Measurements from ENCODE around the gene ADD1. TPM values are rescaled to one million over a fixed set of nuclear protein-coding genes. Genes with fewer than 3 reads are reported as not detected.
A peak's percentile ranks its signal among the peaks of the same experiment; 100 is the strongest.

Gene ADD1
- total and polyA plus RNA-seq, 11 donors, result 179 to 275 (median 215) TPM

- H3K36me3 ChIP-seq, result peaks cover 0 to 49% (median 40%) of the 10 kb centered on the region in 9 donors
- intact Hi-C loops (cut with DNase I), result loop anchor here in 8 of 10 donors (5.0 to 10.0 kb wide), 6 partner anchors 88 to 176 kb away; partner anchors contain the start of genes ADD1 (in 4 of the 8) and TNIP2 (in 1 of the 8)
- peak overlapping the region in 11 of 12 donors; percentile 26 to 96 (median 88) for H3K27ac ChIP-seq
- H3K4me3 ChIP-seq, result peak overlapping the region in 9 of 12 donors; percentile 76 to 100 (median 90)
- H3K4me1 ChIP-seq, result peaks cover 2 to 63% (median 42%) of the 10 kb centered on the region in 12 donors
- no peaks in the 10 kb centered on the region for H3K9me3 ChIP-seq
- WGBS, 4 donors, result 73 to 82% (median 78%) methylated on average over 15 of the region's 15 CpGs
- TF ChIP-seq POLR2A (IDR thresholded peaks at IDR 0.05) (no peak), CTCF (IDR thresholded peaks at IDR 0.05) (no peak)
- no peaks in the 10 kb centered on the region for H3K27me3 ChIP-seq
- DNase-seq (peak in 2 of 5 donors; percentile 12 to 61), ATAC-seq (no peak)
Observed at GRCh38 chr4:2932951-2933565, 89.4 kb downstream of the ADD1 start.

GRCh38 chr4:2933566-2934076 is 90.0 kb downstream of the ADD1 start:
- WGBS, 4 donors, result 35 to 73% (median 41%) methylated on average over 3 to 31 of the region's 31 CpGs
- intact Hi-C loops (cut with DNase I), result loop anchor here in 9 of 10 donors (2.0 to 10.0 kb wide), 8 partner anchors 29 to 176 kb away; partner anchors contain the start of genes ADD1 (in 4 of the 9), GRK4 (in 1 of the 9), NOP14 (in 1 of the 9) and TNIP2 (in 1 of the 9)
- H3K4me1 ChIP-seq, result peaks cover 2 to 63% (median 42%) of the 10 kb centered on the region in 12 donors
- H3K36me3 ChIP-seq, result peaks cover 0 to 49% (median 40%) of the 10 kb centered on the region in 9 donors
- peak overlapping the region; percentile 76 to 100 (median 89) for H3K4me3 ChIP-seq
- ATAC-seq (no peak), DNase-seq (peak in 2 of 5 donors; percentile 25 to 71)
- TF ChIP-seq CTCF (IDR thresholded peaks at IDR 0.05) (no peak), POLR2A (IDR thresholded peaks at IDR 0.05) (no peak)
- H3K9me3 ChIP-seq, result no peaks in the 10 kb centered on the region
- peak overlapping the region; percentile 68 to 96 (median 88) for H3K27ac ChIP-seq
- no peaks in the 10 kb centered on the region for H3K27me3 ChIP-seq

- Histone ChIP-seq H3K27me3 (no peaks in the 10 kb centered on the region), H3K4me3 (peak overlapping the region; percentile 76 to 100 (median 89)), H3K9me3 (no peaks in the 10 kb centered on the region), H3K36me3 (peaks cover 0 to 49% (median 40%) of the 10 kb centered on the region in 9 donors), H3K27ac (peak overlapping the region; percentile 68 to 96 (median 88)), H3K4me1 (peaks cover 2 to 63% (median 42%) of the 10 kb centered on the region in 12 donors)
- peak; percentile 61 to 82 (median 73) for DNase-seq
- WGBS, 4 donors, result 1 to 7% (median 3%) methylated on average over 6 to 93 of the region's 93 CpGs
- peak in 3 of 4 donors; percentile 3 to 34 (median 10) for ATAC-seq
- intact Hi-C loops (cut with DNase I), result loop anchor here in 9 of 10 donors (2.0 to 10.0 kb wide), 8 partner anchors 29 to 177 kb away; partner anchors contain the start of genes ADD1 (in 4 of the 9), GRK4 (in 1 of the 9), NOP14 (in 1 of the 9) and TNIP2 (in 1 of the 9)
- no peak for TF ChIP-seq POLR2A (IDR thresholded peaks at IDR 0.05)
Observed at GRCh38 chr4:2934077-2934812, 90.6 kb downstream of the ADD1 start.

All from heart left ventricle (tissue), 16 donors.